HG03039 (cell line): ENCODE results near the gene BRCC3.
"Not testable (repeated sequence)": the region's sequence is repeated elsewhere in the genome, so short reads cannot be mapped to it uniquely, and the experiment has no call there.

Source experiments
- ATAC-seq: cut with Tn5 transposase; IDR thresholded peaks from one replicate; pipeline ENCODE4 v1.9.1; 2021; ENCODE audit warnings: mild to moderate bottlenecking, moderate library complexity; ENCODE audit not compliant: unreplicated experiment

The BRCC3 gene

DNA sequence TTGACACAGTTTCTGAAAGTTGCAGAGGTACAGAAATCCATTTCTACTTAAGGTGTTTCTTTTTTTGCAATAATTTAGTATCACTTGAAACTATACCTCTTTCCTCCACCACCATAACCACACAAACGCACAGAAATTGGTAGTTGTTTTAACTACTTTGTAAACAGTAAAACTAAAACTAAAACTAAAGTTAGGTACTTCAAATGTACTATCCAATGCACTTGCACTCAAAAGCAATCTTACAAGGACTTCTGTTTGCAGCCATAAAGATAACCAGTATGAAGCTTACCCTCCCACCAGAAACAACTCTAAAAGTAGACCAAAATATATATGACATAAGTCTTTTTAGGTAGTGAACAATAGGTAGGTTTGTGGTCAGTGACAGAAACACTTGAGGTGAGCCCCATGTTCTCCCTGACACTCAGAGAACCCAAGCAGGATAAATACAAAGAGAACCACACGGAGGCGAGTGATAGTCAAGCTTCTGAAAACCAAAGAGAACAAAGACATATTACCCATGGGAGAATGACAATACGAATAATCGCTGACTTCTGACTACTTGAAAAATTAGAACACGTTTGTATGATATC is 72.7 kb downstream of the BRCC3 start:
- ATAC-seq, result no peak

DNA sequence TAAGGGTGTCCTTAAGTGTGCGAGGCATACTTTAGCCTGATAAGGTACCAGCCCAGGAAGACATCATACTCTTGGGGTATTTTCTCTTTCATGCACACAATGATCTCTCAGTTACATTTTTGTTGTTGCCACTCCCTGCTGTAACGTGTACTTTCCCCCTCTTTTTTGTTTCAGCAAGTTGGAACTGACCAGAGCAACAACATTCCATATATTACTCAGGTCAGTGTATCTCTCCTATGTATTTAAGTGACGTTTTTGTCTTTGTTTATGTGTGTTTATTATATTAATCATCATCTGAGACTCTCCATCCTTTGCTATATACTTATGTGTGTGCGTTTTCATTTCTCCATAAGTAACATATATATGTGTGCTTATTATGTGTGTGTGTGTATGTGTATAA is 73.6 kb downstream of the BRCC3 start:
- ATAC-seq, result no peak

DNA sequence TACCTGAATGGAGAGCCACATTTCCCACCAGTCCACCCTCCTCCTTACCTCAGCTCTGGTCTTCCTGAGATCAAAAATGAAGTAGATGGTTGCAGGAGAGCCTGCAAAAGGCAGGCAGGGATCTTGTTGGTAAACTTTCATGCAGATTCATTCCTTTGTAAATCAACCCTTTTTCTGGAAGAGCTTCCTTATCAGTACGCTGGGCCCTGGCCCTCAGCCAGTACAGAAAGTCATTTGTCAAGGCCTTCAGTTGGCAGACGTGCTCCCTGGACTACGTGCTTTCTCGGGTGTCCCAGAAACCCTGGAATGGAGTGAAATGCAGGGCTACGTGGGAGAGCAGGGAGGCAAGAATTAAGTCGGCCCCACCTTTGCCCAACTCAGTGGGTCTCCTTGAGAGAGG is 76.3 kb downstream of the BRCC3 start:
- ATAC-seq, result not testable (repeated sequence)

DNA sequence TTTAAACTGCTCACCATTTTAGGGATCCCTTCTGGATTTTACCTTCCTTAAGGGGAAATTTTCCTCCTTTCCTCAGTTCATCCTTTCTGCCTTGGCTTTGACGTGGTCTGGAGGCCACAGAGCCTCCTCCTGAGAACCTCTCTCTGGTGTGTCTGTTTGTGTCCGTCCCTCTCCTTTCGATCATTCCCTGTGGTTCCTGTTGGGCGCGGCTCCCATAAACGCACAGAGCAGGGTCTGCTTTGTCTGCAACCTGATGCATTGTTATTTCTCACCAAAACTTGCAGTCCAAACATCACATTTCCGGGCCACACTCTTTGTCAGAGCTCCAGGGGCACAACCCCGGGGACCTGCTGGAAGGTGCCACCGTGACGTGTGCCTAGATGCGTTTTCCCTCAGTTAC is 76.9 kb downstream of the BRCC3 start:
- not testable (repeated sequence) for ATAC-seq

DNA sequence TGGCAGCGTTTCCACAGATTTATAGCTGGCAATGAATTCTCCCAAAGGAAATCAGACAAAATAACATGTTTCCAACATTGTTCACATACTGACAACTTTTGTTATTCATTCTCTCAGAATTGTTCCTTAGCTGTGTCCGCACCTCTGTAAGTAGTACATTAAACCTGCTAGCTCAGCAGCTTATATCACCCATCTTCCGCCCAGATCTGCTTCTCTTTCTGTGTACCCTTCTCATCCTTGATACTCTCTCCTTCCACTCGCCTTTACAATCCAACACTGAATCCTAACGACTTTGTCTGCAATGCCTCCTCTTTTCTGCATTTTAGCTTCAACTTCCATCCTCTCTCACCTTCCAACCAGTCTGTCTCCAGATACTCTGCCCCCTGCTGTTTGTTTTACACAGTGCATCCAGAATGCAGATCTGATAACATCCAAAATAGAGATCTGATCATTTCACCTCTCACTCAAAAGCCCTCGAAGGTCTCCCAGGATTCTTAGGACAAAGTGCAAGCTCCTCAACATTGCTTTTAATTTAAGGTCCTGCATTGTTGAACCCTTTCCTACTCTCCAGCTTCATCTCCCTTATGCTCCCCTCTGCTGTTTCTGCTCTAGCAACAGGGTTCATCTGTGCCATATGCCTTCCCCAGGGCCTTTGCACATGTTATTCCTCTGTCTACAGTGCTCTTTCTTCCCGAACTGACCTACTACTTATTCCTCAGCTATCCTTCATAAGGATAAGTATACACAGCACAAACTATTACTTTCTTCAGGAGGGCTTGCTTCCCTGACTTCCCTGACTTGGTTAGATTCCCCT is 77.6 kb downstream of the BRCC3 start:
- ATAC-seq, result no peak

DNA sequence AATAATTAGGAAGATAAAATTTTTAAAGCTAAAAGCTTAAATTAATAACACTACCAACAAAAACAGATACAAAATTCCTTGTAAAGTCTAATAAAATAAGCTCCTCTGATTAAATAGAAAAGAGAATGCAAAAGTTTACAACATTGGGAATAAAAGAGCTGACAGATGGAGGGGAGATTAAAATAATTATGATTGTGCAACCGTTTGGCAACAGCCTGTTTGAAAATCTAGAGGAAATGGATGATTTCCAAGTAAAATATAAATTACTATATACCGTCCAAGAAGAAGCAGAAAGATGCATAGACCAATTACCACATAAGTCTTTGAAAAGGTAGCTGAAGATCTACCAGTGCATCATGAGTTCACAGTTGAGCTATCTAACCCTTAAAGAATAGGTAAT is 98.6 kb downstream of the BRCC3 start:
- no peak for ATAC-seq
